Femur (tissue), 1 donor: ENCODE results near the gene RBL2.

Source experiments
- DNase-seq: peaks from one replicate; pipeline ENCODE4 v3.0.0-alpha.2; 2017

RBL2 gene

GRCh38 chr16:53456625-53457024 is 22.4 kb downstream of the RBL2 start:
- DNase-seq, result no peak

GRCh38 chr16:53457670-53458069 is 23.4 kb downstream of the RBL2 start:
- DNase-seq, result no peak

GRCh38 chr16:53458635-53459034 is 24.4 kb downstream of the RBL2 start:
- no peak for DNase-seq

- DNase-seq, result no peak
Observed at GRCh38 chr16:53465606-53466280, 31.5 kb downstream of the RBL2 start.

GRCh38 chr16:53476867-53477266 is 42.6 kb downstream of the RBL2 start:
- DNase-seq, result no peak

- no peak for DNase-seq
Observed at GRCh38 chr16:53478965-53479364, 44.7 kb downstream of the RBL2 start.

GRCh38 chr16:53480394-53480793 is 46.1 kb downstream of the RBL2 start:
- no peak for DNase-seq

GRCh38 chr16:53482123-53482522 is 47.9 kb downstream of the RBL2 start:
- DNase-seq, result no peak

- DNase-seq, result no peak
Observed at GRCh38 chr16:53484542-53484941, 50.3 kb downstream of the RBL2 start.

- no peak for DNase-seq
Observed at GRCh38 chr16:53486230-53486629, 52.0 kb downstream of the RBL2 start.

GRCh38 chr16:53489755-53490154 is 55.5 kb downstream of the RBL2 start:
- no peak for DNase-seq

- no peak for DNase-seq
Observed at GRCh38 chr16:53492503-53492902, 58.2 kb downstream of the RBL2 start.

GRCh38 chr16:53494636-53495035 is 60.4 kb downstream of the RBL2 start:
- no peak for DNase-seq

GRCh38 chr16:53495325-53495724 is 61.1 kb downstream of the RBL2 start:
- DNase-seq, result no peak

- DNase-seq, result no peak
Observed at GRCh38 chr16:53498984-53499383, 64.7 kb downstream of the RBL2 start.

GRCh38 chr16:53501216-53501859 is 67.1 kb downstream of the RBL2 start:
- no peak for DNase-seq

GRCh38 chr16:53502331-53503269 is 68.3 kb downstream of the RBL2 start, which contains the start of gene AKTIP:
AKTIP (minus strand) TSS chr16:53503209; CDS start chr16:53500259, 2,950 bp downstream.
- peak; percentile 48 for DNase-seq

- DNase-seq, result peak; percentile 100
Observed at GRCh38 chr16:53503270-53503923, 69.1 kb downstream of the RBL2 start.

GRCh38 chr16:53503991-53504663 is 69.9 kb downstream of the RBL2 start:
- DNase-seq, result peak; percentile 78

GRCh38 chr16:53504665-53505064 is 70.4 kb downstream of the RBL2 start:
- peak; percentile 43 for DNase-seq

- DNase-seq, result peak; percentile 12
Observed at GRCh38 chr16:53506254-53506653, 72.0 kb downstream of the RBL2 start.

- peak; percentile 13 for DNase-seq
Observed at GRCh38 chr16:53507464-53508179, 73.4 kb downstream of the RBL2 start.
